Measurements from ENCODE around the gene TSPAN14. TPM values are rescaled to one million over a fixed set of nuclear protein-coding genes. Genes with fewer than 3 reads are reported as not detected.

Gene TSPAN14
- total and polyA plus RNA-seq, 2 of the 13 experiments (the other 11 are each of a cell fraction or from before 2014, with no cell fraction given) = 24.1 to 80.6 TPM

- TF ChIP-seq ADNP (CRISPR knock-in tag; IDR thresholded peaks at IDR 0.05) (no peak), MLX (CRISPR knock-in tag; IDR thresholded peaks at IDR 0.05) (peak; percentile 62; the same call in 1 of the 2 replicates), JUNB (CRISPR knock-in tag; IDR thresholded peaks at IDR 0.05; ENCODE audit: borderline replicate concordance) (no peak), FOSL2 (CRISPR knock-in tag; IDR thresholded peaks at IDR 0.05) (peak; percentile 84), ZNF343 (CRISPR knock-in tag; IDR thresholded peaks at IDR 0.05) (0 out of 2 replicates have a peak, but pooled peaks have one; percentile 52), TFDP1 (CRISPR knock-in tag; IDR thresholded peaks at IDR 0.05; ENCODE audit: borderline replicate concordance) (peak; percentile 54; the same call in 1 of the 2 replicates), SMARCC2 (IDR thresholded peaks at IDR 0.05) (no peak), ARNT (IDR thresholded peaks at IDR 0.05) (no peak), ZNF678 (CRISPR knock-in tag; IDR thresholded peaks at IDR 0.05) (no peak), RAD21 (CRISPR knock-in tag; IDR thresholded peaks at IDR 0.05) (no peak), KLF12 (CRISPR knock-in tag; IDR thresholded peaks at IDR 0.05; ENCODE audit: borderline replicate concordance) (no peak), ZNF513 (CRISPR knock-in tag; conservative IDR thresholded peaks at IDR 0.05) (no peak), SKIL (CRISPR knock-in tag; IDR thresholded peaks at IDR 0.05; ENCODE audit: borderline replicate concordance) (0 out of 2 replicates have a peak, but pooled peaks have one; percentile 31), ZNF83 (CRISPR knock-in tag; IDR thresholded peaks at IDR 0.05; ENCODE audit: borderline replicate concordance) (no peak), CCAR2 (optimal IDR thresholded peaks at IDR 0.05; ENCODE audit: low read depth, low read length) (no peak), NFIC (IDR thresholded peaks at IDR 0.05; ENCODE audit: low read length) (peak; percentile 45; the same call in 1 of the 2 replicates), TEAD3 (CRISPR knock-in tag; optimal IDR thresholded peaks at IDR 0.05; ENCODE audit: borderline replicate concordance) (peak; percentile 70), BHLHE40 (IDR thresholded peaks at IDR 0.05; ENCODE audit: low read length) (no peak), ZFY (CRISPR knock-in tag; IDR thresholded peaks at IDR 0.05) (peak; percentile 36; the same call in 1 of the 2 replicates), RBAK (CRISPR knock-in tag; IDR thresholded peaks at IDR 0.05) (no peak), ZNF879 (CRISPR knock-in tag; IDR thresholded peaks at IDR 0.05) (peak; percentile 24; the same call in 1 of the 2 replicates), BRCA1 (CRISPR knock-in tag; IDR thresholded peaks at IDR 0.05) (no peak), POLR2A (IDR thresholded peaks at IDR 0.05; ENCODE audit: insufficient read depth in 1 of 2, low read depth in 2 of 2, low read length in 2 of 2) (peak in 1 of 2 experiments; percentile 24; a peak in 1 of 4 replicates), KLF6 (CRISPR knock-in tag; IDR thresholded peaks at IDR 0.05) (peak; percentile 41; the same call in 1 of the 2 replicates), SALL2 (CRISPR knock-in tag; IDR thresholded peaks at IDR 0.05) (no peak), SKI (IDR thresholded peaks at IDR 0.05; ENCODE audit: partially characterized antibody) (no peak), ZNF292 (CRISPR knock-in tag; IDR thresholded peaks at IDR 0.05; ENCODE audit: borderline replicate concordance, low read depth) (peak; percentile 80; the same call in 1 of the 2 replicates)
Observed at GRCh38 chr10:80491251-80492102, 37.4 kb downstream of the TSPAN14 start (continued).
